Measurements from ENCODE around the gene PDIK1L. TPM values are rescaled to one million over a fixed set of nuclear protein-coding genes. Genes with fewer than 3 reads are reported as not detected.
"Not testable (repeated sequence)": the region's sequence is repeated elsewhere in the genome, so short reads cannot be mapped to it uniquely, and the experiment has no call there.

The PDIK1L gene
- total and polyA plus RNA-seq, 5 donors, result 1.1 to 5.2 (median 4.5) TPM

GRCh38 chr1:26102526-26102925 lies 9.1 kb upstream of the PDIK1L start:
- H3K27me3 ChIP-seq (ENCODE audit: control insufficient read depth, insufficient read depth), result no peaks in the 10 kb centered on the region
- no peaks in the 10 kb centered on the region for H3K4me1 ChIP-seq (ENCODE audit: control insufficient read depth, insufficient read depth, low read length)
- no peaks in the 10 kb centered on the region for H3K9me3 ChIP-seq (ENCODE audit: control insufficient read depth, low read length)
- ATAC-seq (no peak), DNase-seq (no peak)
- H3K4me3 ChIP-seq (ENCODE audit: low read length), result no peak overlapping the region
- intact Hi-C loops (cut with DNase I), result loop anchor here in 3 of 4 donors (5.0 to 10.0 kb wide), 4 partner anchors 45 to 222 kb away; no protein-coding TSS in a partner anchor
- H3K27ac ChIP-seq (ENCODE audit: low read length), result no peak overlapping the region
- 39% methylated on average over 2 of the region's 2 CpGs for WGBS

- WGBS, result 39% methylated on average over 5 of the region's 5 CpGs
- H3K4me3 ChIP-seq (ENCODE audit: low read length); DNase-seq; ATAC-seq; H3K4me1 ChIP-seq (ENCODE audit: control insufficient read depth, insufficient read depth, low read length); H3K9me3 ChIP-seq (ENCODE audit: control insufficient read depth, low read length); H3K27ac ChIP-seq (ENCODE audit: low read length); H3K27me3 ChIP-seq (ENCODE audit: control insufficient read depth, insufficient read depth): not testable (repeated sequence)
- intact Hi-C loops (cut with DNase I), result loop anchor here in 2 of 4 donors (2.0 to 10.0 kb wide), 3 partner anchors 40 to 220 kb away; no protein-coding TSS in a partner anchor
These were observed 6.4 kb upstream of the PDIK1L start for GRCh38 chr1:26105226-26105548.

- Histone ChIP-seq H3K27me3 (ENCODE audit: control insufficient read depth, insufficient read depth) (no peaks in the 10 kb centered on the region), H3K4me1 (ENCODE audit: control insufficient read depth, insufficient read depth, low read length) (no peaks in the 10 kb centered on the region), H3K27ac (ENCODE audit: low read length) (no peak overlapping the region), H3K9me3 (ENCODE audit: control insufficient read depth, low read length) (no peaks in the 10 kb centered on the region), H3K4me3 (ENCODE audit: low read length) (no peak overlapping the region)
- no peak for ATAC-seq
- 92% methylated on average over 5 of the region's 5 CpGs for WGBS
- no peak for DNase-seq
- intact Hi-C loops (cut with DNase I), result loop anchor here in 3 of 4 donors (5.0 to 10.0 kb wide), 4 partner anchors 38 to 215 kb away; partner anchors contain the start of gene FAM110D (in 1 of the 3)
These were observed 2.1 kb upstream of the PDIK1L start for GRCh38 chr1:26109229-26110164.

GRCh38 chr1:26110731-26111529 lies 694 bp upstream of the PDIK1L start:
- intact Hi-C loops (cut with DNase I), result loop anchor here in 3 of 4 donors (5.0 kb wide), 2 partner anchors 46 to 51 kb away; partner anchors contain the start of gene FAM110D (in 1 of the 3)
- Histone ChIP-seq H3K27me3 (ENCODE audit: control insufficient read depth, insufficient read depth) (no peaks in the 10 kb centered on the region), H3K4me1 (ENCODE audit: control insufficient read depth, insufficient read depth, low read length) (no peaks in the 10 kb centered on the region), H3K9me3 (ENCODE audit: control insufficient read depth, low read length) (no peaks in the 10 kb centered on the region), H3K4me3 (ENCODE audit: low read length) (peak overlapping the region; percentile 84), H3K27ac (ENCODE audit: low read length) (peak overlapping the region; percentile 80)
- DNase-seq (peak; percentile 79 to 91 (median 91)), ATAC-seq (peak; percentile 77 to 82)
- under 1% methylated on average over 85 of the region's 85 CpGs for WGBS

GRCh38 chr1:26112407-26112775 lies 767 bp downstream of the PDIK1L start:
- DNase-seq (no peak), ATAC-seq (peak in 1 of 2 donors; percentile 15)
- Histone ChIP-seq H3K4me3 (ENCODE audit: low read length) (peak overlapping the region; percentile 84), H3K9me3 (ENCODE audit: control insufficient read depth, low read length) (no peaks in the 10 kb centered on the region), H3K4me1 (ENCODE audit: control insufficient read depth, insufficient read depth, low read length) (no peaks in the 10 kb centered on the region), H3K27me3 (ENCODE audit: control insufficient read depth, insufficient read depth) (no peaks in the 10 kb centered on the region), H3K27ac (ENCODE audit: low read length) (peak overlapping the region; percentile 89)
- WGBS, result under 1% methylated on average over 9 of the region's 9 CpGs
- intact Hi-C loops (cut with DNase I), result loop anchor here in 3 of 4 donors (5.0 kb wide), 2 partner anchors 45 to 50 kb away; partner anchors contain the start of gene FAM110D (in 1 of the 3)

GRCh38 chr1:26114165-26114927 lies 2.7 kb downstream of the PDIK1L start:
- no peaks in the 10 kb centered on the region for H3K9me3 ChIP-seq (ENCODE audit: control insufficient read depth, low read length)
- no peak overlapping the region for H3K27ac ChIP-seq (ENCODE audit: low read length)
- 82% methylated on average over 12 of the region's 12 CpGs for WGBS
- no peak for ATAC-seq
- intact Hi-C loops (cut with DNase I), result loop anchor here in 3 of 4 donors (5.0 kb wide), 2 partner anchors 43 to 48 kb away; partner anchors contain the start of gene FAM110D (in 1 of the 3)
- no peak overlapping the region for H3K4me3 ChIP-seq (ENCODE audit: low read length)
- DNase-seq, result no peak
- H3K4me1 ChIP-seq (ENCODE audit: control insufficient read depth, insufficient read depth, low read length), result no peaks in the 10 kb centered on the region
- no peaks in the 10 kb centered on the region for H3K27me3 ChIP-seq (ENCODE audit: control insufficient read depth, insufficient read depth)

GRCh38 chr1:26119892-26120608 lies 8.4 kb downstream of the PDIK1L start:
- Histone ChIP-seq H3K27me3 (ENCODE audit: control insufficient read depth, insufficient read depth) (no peaks in the 10 kb centered on the region), H3K4me3 (ENCODE audit: low read length) (no peak overlapping the region), H3K27ac (ENCODE audit: low read length) (no peak overlapping the region), H3K9me3 (ENCODE audit: control insufficient read depth, low read length) (no peaks in the 10 kb centered on the region), H3K4me1 (ENCODE audit: control insufficient read depth, insufficient read depth, low read length) (no peaks in the 10 kb centered on the region)
- DNase-seq (no peak), ATAC-seq (no peak)
- intact Hi-C loops (cut with DNase I), result no loop called here
- WGBS, result 68% methylated on average over 9 of the region's 9 CpGs

GRCh38 chr1:26121854-26122773 lies 10.5 kb downstream of the PDIK1L start:
- DNase-seq, result no peak
- Histone ChIP-seq H3K27me3 (ENCODE audit: control insufficient read depth, insufficient read depth) (no peaks in the 10 kb centered on the region), H3K4me3 (ENCODE audit: low read length) (no peak overlapping the region), H3K9me3 (ENCODE audit: control insufficient read depth, low read length) (no peaks in the 10 kb centered on the region), H3K4me1 (ENCODE audit: control insufficient read depth, insufficient read depth, low read length) (no peaks in the 10 kb centered on the region), H3K27ac (ENCODE audit: low read length) (no peak overlapping the region)
- ATAC-seq, result peak; percentile 32 to 36
- 59% methylated on average over 8 of the region's 8 CpGs for WGBS
- intact Hi-C loops (cut with DNase I), result no loop called here
